GM20431 (cell line): ENCODE results near the gene MIER3.

Experiments
- in situ Hi-C: fragments of 300-500 bp; cut with MseI, MboI; formaldehyde crosslinking; loops from one replicate; pipeline ENCODE4 v1.15.0; 2020; ENCODE audit warnings: low sequenced_read_pairs; ENCODE audit not compliant: unreplicated experiment

Gene MIER3

GRCh38 chr5:56962286-56962685 lies 10.4 kb upstream of the MIER3 start:
- in situ Hi-C loops = no loop called here

DNA sequence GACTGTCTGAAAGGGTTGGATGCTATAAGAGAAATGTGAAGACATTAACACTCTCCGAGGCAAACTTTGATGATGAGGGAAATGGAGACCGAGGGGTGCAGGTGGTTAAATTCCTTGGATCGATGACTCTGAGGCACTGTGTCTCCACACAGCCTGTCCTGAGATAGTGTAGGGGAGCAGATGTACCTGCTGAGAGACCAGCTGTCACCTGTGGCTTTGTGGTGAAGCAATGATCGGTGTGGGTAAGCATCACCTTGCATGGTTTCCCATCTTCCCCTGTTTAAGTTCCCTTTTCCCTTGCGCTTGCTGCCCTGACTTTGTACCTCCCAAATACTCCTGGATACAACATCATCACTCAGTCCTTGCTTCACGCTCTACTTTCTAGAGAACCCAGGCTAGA lies 9.8 kb upstream of the MIER3 start:
- in situ Hi-C loops = no loop called here

GRCh38 chr5:56959326-56959725 lies 7.4 kb upstream of the MIER3 start:
- in situ Hi-C loops = no loop called here

DNA sequence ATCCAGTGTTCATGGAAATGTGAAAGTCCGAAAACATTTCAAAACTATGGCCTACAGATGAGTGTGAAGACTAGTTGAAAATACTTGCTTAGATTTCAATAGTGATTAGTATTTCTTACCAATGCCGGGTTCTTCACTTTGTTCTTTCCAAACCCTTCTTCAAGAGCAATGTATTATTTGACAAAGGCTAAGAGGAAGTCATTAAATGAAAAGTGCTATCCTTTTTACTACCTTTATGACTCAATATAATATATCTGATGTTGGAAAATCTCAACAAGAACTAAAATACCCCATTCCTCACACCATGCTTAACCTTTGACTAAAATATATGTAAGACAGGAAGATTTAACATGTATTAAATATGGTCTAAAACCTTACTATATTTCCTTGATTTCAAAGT lies 6.7 kb upstream of the MIER3 start:
- in situ Hi-C loops = no loop called here

DNA sequence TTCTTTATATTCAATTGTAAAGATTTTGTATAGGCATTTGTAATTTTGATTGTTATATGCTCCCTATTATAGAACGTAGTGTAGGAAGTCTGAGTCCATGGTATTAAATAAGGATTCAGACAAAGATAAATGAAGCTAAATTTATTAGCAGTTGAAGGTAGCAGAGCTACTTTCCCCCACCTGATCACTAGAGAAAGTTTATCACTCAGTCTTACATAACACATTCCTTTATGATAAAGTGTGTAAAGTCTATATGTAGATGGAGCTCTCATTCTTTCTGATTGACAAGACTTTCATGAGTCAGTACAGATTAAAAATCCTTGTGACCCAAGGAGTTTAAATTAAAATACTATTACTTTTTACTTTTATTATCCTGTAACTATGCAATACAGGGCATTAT lies 2.3 kb upstream of the MIER3 start:
- in situ Hi-C loops = no loop called here

- in situ Hi-C loops = no loop called here
These were observed 587 bp downstream of the MIER3 start for GRCh38 chr5:56951126-56951945.

DNA sequence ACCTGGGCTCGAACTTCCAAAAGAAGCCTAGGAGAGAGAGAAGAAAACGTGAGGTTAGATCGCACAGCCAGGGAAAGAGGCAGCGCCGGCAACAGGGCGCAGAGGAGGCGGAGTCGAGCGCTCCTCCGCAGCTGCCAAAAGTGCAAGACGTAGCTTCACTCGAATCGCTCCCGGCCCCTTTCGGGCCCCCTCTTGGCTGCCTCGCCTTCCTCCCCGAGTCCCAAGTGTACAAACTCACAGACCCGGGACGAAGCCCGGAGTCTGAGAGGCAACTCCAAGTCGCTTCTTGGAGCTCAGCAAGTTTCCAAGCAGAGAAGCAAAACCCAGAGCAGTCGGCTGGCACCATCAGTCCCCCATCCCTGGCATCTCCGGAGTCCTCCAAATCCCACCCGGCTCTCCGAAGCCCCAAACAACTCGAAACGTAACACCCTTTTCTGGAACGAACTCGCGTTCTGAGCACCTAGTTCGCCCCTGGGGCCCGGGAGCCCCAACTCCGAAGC lies 1.2 kb downstream of the MIER3 start:
- in situ Hi-C loops = no loop called here

- in situ Hi-C loops = no loop called here
These were observed 4.9 kb downstream of the MIER3 start for GRCh38 chr5:56947052-56947451.

- in situ Hi-C loops = no loop called here
These were observed 9.9 kb downstream of the MIER3 start for GRCh38 chr5:56941981-56942380.

GRCh38 chr5:56938858-56939257 lies 13.1 kb downstream of the MIER3 start:
- in situ Hi-C loops = no loop called here

DNA sequence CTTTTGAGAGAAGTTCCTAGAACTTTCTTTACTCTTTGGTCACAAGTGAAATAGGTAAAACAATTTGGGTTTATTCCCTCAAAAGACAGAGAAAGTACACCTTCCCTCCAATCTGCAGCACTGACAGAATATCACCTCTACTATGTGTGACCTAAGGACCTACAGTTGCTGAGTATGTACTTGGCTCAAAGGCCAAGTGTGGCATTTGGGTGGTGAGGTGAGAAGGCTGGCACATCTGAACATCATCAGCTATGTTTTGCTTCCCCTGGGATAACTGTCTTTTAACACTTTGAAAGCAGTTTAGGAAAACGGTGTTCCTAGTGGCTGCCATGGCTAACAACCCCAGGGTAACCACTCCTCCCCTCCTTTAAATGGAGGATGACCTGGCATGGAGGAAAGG lies 17.6 kb downstream of the MIER3 start:
- in situ Hi-C loops = no loop called here

DNA sequence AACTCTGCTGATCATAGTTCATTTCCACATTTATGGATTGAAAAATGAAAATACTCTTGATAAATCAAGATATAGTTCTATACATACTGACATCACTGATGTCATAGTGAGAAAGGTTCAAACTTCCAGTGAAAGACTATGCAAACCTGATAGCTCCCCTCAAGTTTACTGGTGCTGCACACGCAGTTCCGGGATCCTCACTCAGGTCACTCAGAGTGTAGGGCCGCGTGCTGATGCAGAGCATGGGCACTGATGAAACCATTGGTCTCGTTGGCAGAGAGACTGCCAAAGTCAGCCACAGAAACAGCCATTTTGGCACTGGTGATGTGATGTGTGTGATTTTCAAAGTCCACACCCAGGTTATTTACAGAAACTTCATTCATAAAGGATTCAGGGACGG lies 29.0 kb downstream of the MIER3 start:
- in situ Hi-C loops = no loop called here

DNA sequence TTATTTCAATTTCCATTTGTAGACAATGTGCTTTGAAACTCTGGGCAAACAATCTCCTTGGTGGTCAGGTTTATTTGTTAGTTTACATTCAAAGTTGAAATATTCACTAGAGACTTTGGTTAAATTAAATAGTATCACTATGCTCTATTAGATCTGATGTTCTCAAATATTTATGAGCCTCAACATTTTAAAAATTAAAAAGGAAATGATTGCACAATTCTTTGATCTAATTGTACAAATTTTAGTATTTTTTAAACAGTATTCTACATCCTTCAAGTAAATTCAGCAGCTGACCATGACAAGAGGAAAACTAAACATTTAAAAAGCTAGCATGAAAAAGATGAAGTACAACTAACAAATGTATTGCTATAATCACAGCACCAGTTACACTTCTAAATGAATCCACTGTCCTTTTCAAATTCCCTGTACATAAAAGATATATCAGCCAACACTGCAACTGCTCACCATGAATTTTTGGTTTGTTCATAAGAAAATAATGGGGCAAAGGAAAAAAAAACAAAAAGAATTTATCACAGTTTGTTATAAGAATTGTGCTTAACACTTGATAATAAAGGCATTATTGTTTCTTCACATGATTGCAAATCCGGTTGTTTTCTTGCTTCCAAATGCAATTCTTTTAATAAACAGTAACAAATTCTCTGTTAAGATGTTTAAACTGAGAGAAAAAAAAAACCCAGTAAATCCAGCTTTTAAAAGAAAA lies 31.8 kb downstream of the MIER3 start:
- in situ Hi-C loops = no loop called here

DNA sequence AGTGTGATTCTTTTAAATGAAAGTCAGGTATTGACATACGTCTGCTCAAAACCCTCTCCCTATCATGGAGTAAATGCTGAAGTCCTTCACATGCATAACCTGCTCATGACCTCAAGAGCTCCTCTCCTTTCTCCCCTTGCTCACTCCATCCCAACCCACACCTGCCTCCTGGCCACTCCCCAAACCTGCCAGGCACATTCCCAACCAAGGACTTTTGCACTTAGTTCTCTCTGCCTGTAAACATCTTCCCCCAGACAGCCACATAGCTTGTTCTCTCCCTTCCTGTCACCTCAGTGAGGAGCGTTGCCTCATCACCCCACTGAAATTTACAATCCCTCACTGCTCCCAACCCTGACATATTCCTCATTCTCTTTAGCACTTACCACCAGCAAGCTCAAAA lies 33.9 kb downstream of the MIER3 start:
- in situ Hi-C loops = no loop called here

- in situ Hi-C loops = no loop called here
These were observed 34.4 kb downstream of the MIER3 start for GRCh38 chr5:56917534-56917933.

GRCh38 chr5:56914678-56915077 lies 37.2 kb downstream of the MIER3 start:
- in situ Hi-C loops = no loop called here

DNA sequence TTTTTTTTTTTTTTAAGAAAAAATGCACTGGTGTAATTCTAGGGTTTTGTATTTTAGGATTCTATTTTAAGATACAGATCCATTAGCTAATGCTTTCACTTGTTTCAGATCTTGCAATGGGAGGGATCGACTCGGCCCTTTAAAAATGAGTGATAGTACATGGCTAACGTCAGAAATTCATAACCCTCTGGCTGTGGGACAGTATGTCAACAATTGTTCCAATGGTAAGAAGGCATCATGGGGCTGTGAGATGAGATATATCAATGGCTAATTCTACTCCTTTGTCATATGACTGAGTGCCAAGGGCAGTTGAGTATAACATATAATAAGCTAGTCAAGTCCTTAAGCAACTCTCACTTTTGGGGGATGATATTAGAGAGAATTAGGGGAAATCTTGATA lies 38.2 kb downstream of the MIER3 start:
- in situ Hi-C loops = no loop called here

- in situ Hi-C loops = no loop called here
These were observed 41.5 kb downstream of the MIER3 start for GRCh38 chr5:56910210-56910965.

- in situ Hi-C loops = no loop called here
These were observed 42.4 kb downstream of the MIER3 start, which contains the start of gene SETD9 for GRCh38 chr5:56909294-56910209. Gene SETD9, plus strand, starts transcription at chr5:56909596. Its CDS starts 50 bp downstream, at chr5:56909646.

- in situ Hi-C loops = no loop called here
These were observed 43.0 kb downstream of the MIER3 start for GRCh38 chr5:56908942-56909293.
